Measurements from ENCODE around the gene P2RX2.

- TF ChIP-seq GATA3 (IDR thresholded peaks at IDR 0.05; ENCODE audit: low read depth, low read length) (no peak), GATA2 (IDR thresholded peaks at IDR 0.05; ENCODE audit: low read depth, low read length) (no peak)
Measured at GRCh38 chr12:132630672-132631071, 12.1 kb downstream of the P2RX2 start.
